Brain microvascular endothelial cell (primary cell): Measurements from ENCODE around the gene SMIM17.

Source experiments
- DNase-seq: peaks from one replicate; pipeline ENCODE4 v3.0.0-alpha.2; 2020
- H3K27ac ChIP-seq: fragments of 250-450 bp; sonication (Bioruptor Pico); 2 replicates; pipeline ENCODE4 v1.5.1; 2020; ENCODE audit warnings: mild to moderate bottlenecking, moderate library complexity
- H3K27me3 ChIP-seq: fragments of 250-450 bp; sonication (Bioruptor Pico); replicated peaks from 2 replicates; pipeline ENCODE4 v1.5.1; 2020; ENCODE audit warnings: mild to moderate bottlenecking
- H3K36me3 ChIP-seq: fragments of 250-450 bp; sonication (Bioruptor Pico); replicated peaks from 2 replicates; pipeline ENCODE4 v1.5.1; 2020; ENCODE audit warnings: mild to moderate bottlenecking
- H3K4me3 ChIP-seq: 2 replicates; pipeline ENCODE4 v1.5.1; 2011; ENCODE audit warnings: low read depth, mild to moderate bottlenecking, control low read depth, low read length, moderate library complexity
- CTCF ChIP-seq: IDR thresholded peaks from 2 replicates; pipeline ENCODE4 v1.5.1; 2011; ENCODE audit warnings: low read depth, mild to moderate bottlenecking, moderate library complexity, low read length, control low read depth, inconsistent platforms; ENCODE audit errors: missing control alignments
- in situ Hi-C: cut with HindIII; loops from 2 replicates; pipeline ENCODE4 v1.10.0; 2017; ENCODE audit warnings: low sequenced_read_pairs, low pct_ligation_motif_present

Gene SMIM17

GRCh38 chr19:56699552-56699951, 56.6 kb downstream of the SMIM17 start:
- TF ChIP-seq CTCF, result no peak
- Histone ChIP-seq H3K27ac (no peak overlapping the region), H3K27me3 (no peaks in the 10 kb centered on the region), H3K36me3 (no peaks in the 10 kb centered on the region), H3K4me3 (no peak overlapping the region)
- no peak for DNase-seq
- in situ Hi-C loops, result no loop called here

- Histone ChIP-seq H3K36me3 (no peaks in the 10 kb centered on the region), H3K27me3 (no peaks in the 10 kb centered on the region), H3K27ac (no peak overlapping the region), H3K4me3 (no peak overlapping the region)
- no peak for DNase-seq
- no peak for TF ChIP-seq CTCF
- in situ Hi-C loops, result no loop called here
Measured at GRCh38 chr19:56701895-56702294, 58.9 kb downstream of the SMIM17 start.

GRCh38 chr19:56705939-56706338, 63.0 kb downstream of the SMIM17 start:
- Histone ChIP-seq H3K4me3 (no peak overlapping the region), H3K27me3 (no peaks in the 10 kb centered on the region), H3K27ac (no peak overlapping the region), H3K36me3 (no peaks in the 10 kb centered on the region)
- TF ChIP-seq CTCF, result no peak
- no peak for DNase-seq
- in situ Hi-C loops, result no loop called here
